Measurements from ENCODE around the gene SUPT4H1. TPM values are rescaled to one million over a fixed set of nuclear protein-coding genes. Genes with fewer than 3 reads are reported as not detected.

Gene SUPT4H1
- total and polyA plus RNA-seq, 9 of the 15 experiments (the other 6 are each of a cell fraction or from before 2014, with no cell fraction given), result 62.1 to 320 (median 117) TPM

DNA sequence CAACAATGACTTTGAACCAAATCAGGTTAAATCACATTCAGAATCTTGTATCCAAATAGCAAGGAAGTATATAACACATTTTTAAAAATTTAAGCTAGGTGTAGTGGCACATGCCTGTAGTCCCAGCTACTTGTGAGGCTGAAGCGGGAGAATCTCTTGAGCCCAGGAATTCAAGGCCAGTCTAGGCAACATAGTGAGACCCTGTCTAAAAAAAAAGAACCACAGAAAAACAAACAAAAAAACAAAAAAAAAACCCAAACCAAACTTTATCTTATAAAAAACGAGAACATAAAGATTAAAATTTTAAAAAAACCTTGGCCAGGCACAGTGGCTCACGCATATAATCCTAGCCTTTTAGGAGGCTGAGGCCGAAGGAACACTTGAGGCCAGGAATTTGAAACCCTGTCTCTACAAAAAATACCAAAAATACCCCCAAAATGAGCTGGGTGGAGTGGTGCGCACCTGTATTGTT, 11.6 kb downstream of the SUPT4H1 start (continued):
- TF ChIP-seq SIRT6 (IDR thresholded peaks at IDR 0.05; ENCODE audit: low read depth, low read length) (no peak), POLR2G (IDR thresholded peaks at IDR 0.05; ENCODE audit: low read depth, low read length) (no peak), PHF20 (IDR thresholded peaks at IDR 0.05; ENCODE audit: partially characterized antibody) (no peak), YY1 (IDR thresholded peaks at IDR 0.05; ENCODE audit: borderline replicate concordance in 1 of 3, control insufficient read depth in 1 of 3, extremely low read depth in 1 of 3, insufficient read depth in 3 of 3, insufficient read length in 1 of 3, insufficient replicate concordance in 2 of 3, low read depth in 1 of 3, low read length in 2 of 3) (no peak), RAD51 (IDR thresholded peaks at IDR 0.05; ENCODE audit: borderline replicate concordance, low read depth) (no peak), MBD2 (IDR thresholded peaks at IDR 0.05; ENCODE audit: borderline replicate concordance, low read depth) (no peak), FIP1L1 (IDR thresholded peaks at IDR 0.05; ENCODE audit: low read depth, low read length, poor library complexity, severe bottlenecking) (no peak), PTTG1 (tag; IDR thresholded peaks at IDR 0.05; ENCODE audit: low read depth) (no peak), ZNF830 (CRISPR knock-in tag; IDR thresholded peaks at IDR 0.05) (no peak), ZNF644 (tag; IDR thresholded peaks at IDR 0.05; ENCODE audit: low read depth) (no peak), ZNF23 (CRISPR knock-in tag; IDR thresholded peaks at IDR 0.05) (no peak), MTA2 (IDR thresholded peaks at IDR 0.05; ENCODE audit: low read depth) (no peak), SIX5 (IDR thresholded peaks at IDR 0.05; ENCODE audit: borderline replicate concordance in 1 of 2, insufficient read depth in 1 of 2, low read depth in 1 of 2, low read length in 2 of 2) (no peak), TEAD2 (tag; IDR thresholded peaks at IDR 0.05) (no peak), MYC (IDR thresholded peaks at IDR 0.05; ENCODE audit: low read depth, low read length) (no peak), MYC (CRISPR knock-in tag; IDR thresholded peaks at IDR 0.05; ENCODE audit: borderline replicate concordance, low read depth) (no peak), PCBP1 (IDR thresholded peaks at IDR 0.05; ENCODE audit: low read depth, low read length, poor library complexity, severe bottlenecking) (no peak)
- TF ChIP-seq, protein P1, sequence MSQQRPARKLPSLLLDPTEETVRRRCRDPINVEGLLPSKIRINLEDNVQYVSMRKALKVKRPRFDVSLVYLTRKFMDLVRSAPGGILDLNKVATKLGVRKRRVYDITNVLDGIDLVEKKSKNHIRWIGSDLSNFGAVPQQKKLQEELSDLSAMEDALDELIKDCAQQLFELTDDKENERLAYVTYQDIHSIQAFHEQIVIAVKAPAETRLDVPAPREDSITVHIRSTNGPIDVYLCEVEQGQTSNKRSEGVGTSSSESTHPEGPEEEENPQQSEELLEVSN (IDR thresholded peaks at IDR 0.05; ENCODE audit: borderline replicate concordance in 1 of 2, extremely low read depth in 1 of 2, insufficient read depth in 1 of 2, insufficient read length in 1 of 2, low read depth in 1 of 2, low read length in 1 of 2, poor library complexity in 1 of 2, severe bottlenecking in 1 of 2), result peak in 1 of 2 experiments; percentile 56
- TF ChIP-seq, protein P2, sequence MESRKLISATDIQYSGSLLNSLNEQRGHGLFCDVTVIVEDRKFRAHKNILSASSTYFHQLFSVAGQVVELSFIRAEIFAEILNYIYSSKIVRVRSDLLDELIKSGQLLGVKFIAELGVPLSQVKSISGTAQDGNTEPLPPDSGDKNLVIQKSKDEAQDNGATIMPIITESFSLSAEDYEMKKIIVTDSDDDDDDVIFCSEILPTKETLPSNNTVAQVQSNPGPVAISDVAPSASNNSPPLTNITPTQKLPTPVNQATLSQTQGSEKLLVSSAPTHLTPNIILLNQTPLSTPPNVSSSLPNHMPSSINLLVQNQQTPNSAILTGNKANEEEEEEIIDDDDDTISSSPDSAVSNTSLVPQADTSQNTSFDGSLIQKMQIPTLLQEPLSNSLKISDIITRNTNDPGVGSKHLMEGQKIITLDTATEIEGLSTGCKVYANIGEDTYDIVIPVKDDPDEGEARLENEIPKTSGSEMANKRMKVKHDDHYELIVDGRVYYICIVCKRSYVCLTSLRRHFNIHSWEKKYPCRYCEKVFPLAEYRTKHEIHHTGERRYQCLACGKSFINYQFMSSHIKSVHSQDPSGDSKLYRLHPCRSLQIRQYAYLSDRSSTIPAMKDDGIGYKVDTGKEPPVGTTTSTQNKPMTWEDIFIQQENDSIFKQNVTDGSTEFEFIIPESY (CRISPR knock-in tag; IDR thresholded peaks at IDR 0.05), result no peak
- TF ChIP-seq, protein P3, sequence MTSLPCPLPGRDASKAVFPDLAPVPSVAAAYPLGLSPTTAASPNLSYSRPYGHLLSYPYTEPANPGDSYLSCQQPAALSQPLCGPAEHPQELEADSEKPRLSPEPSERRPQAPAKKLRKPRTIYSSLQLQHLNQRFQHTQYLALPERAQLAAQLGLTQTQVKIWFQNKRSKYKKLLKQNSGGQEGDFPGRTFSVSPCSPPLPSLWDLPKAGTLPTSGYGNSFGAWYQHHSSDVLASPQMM (CRISPR knock-in tag; IDR thresholded peaks at IDR 0.05), result no peak
